Endothelial cell of umbilical vein (primary cell): Measurements from ENCODE around the gene MPP3. TPM values are rescaled to one million over a fixed set of nuclear protein-coding genes. Genes with fewer than 3 reads are reported as not detected.

Experiments used
- BruUV-seq: library from RNA; stranded (reverse); fragments of 400-500 nt; replicated peaks from 2 replicates; lab custom pipeline; 2021; lab: Mats Ljungman, UMichigan
- CTCF ChIA-PET: fragments of 300-600, 350-600 bp; sonication (Branson Sonifier 250); formaldehyde crosslinking; loops from one replicate; lab custom pipeline; 2021; ENCODE audit warnings: antibody characterized with exemption, inconsistent platforms; lab: Charles Lee
- POLR2A ChIA-PET: fragments of 300-600, 350-600 bp; sonication (Branson Sonifier 250); formaldehyde crosslinking; loops from one replicate; lab custom pipeline; 2021; ENCODE audit warnings: antibody characterized with exemption, inconsistent platforms; lab: Charles Lee
- DNase-seq: peaks from one replicate; pipeline ENCODE4 v3.0.0-alpha.2; 2011; ENCODE audit warnings: low read depth, low spot score
- FAIRE-seq: peaks from 2 replicates; lab custom pipeline; 2011; peaks lifted over from hg19 to GRCh38; lab: Jason Lieb, UNC
- H2AFZ ChIP-seq: 2 replicates; pipeline ENCODE4 v1.6.0; 2012; ENCODE audit warnings: low read depth, low read length, control low read depth, inconsistent platforms
- H3K27ac ChIP-seq: 2 replicates; pipeline ENCODE4 v1.5.1; 2011; ENCODE audit warnings: low read depth, mild to moderate bottlenecking, control low read depth, low read length, moderate library complexity; ENCODE audit not compliant: insufficient read depth
- H3K27me3 ChIP-seq, 2 experiments: 2 replicates each; pipeline versions ENCODE4 v1.6.0 to v1.6.1; 2011; ENCODE audit warnings: low read length in 2 of 2, mixed read lengths in 1 of 2; ENCODE audit not compliant: control insufficient read depth in 2 of 2, insufficient read depth in 2 of 2
- H3K36me3 ChIP-seq, 2 experiments: 2 replicates in 1 of 2; 3 replicates in 1 of 2; pipeline ENCODE4 v1.5.1; 2011; ENCODE audit warnings: low read length in 2 of 2, mild to moderate bottlenecking in 1 of 2, moderate library complexity in 1 of 2; ENCODE audit not compliant: control insufficient read depth in 2 of 2, insufficient read depth in 2 of 2; ENCODE audit errors: extremely low read depth in 1 of 2
- H3K4me1 ChIP-seq: 3 replicates; pipeline ENCODE4 v1.5.1; 2011; ENCODE audit warnings: mild to moderate bottlenecking, low read length; ENCODE audit not compliant: control insufficient read depth, insufficient read depth; ENCODE audit errors: extremely low read depth
- H3K4me2 ChIP-seq: 2 replicates; pipeline ENCODE4 v1.6.1; 2011; ENCODE audit warnings: low read length, control low read depth, mixed read lengths; ENCODE audit not compliant: insufficient read depth
- H3K4me3 ChIP-seq, 3 experiments: fragments of 200-600 bp in 1 of 3; sonication (generic), shearing (Covaris generic) in 1 of 3; replicated peaks in 1 of 3; 2 replicates each; pipeline ENCODE4 v1.5.1; 2011 to 2016; ENCODE audit warnings: control low read depth in 3 of 3, low read length in 3 of 3, mild to moderate bottlenecking in 2 of 3, inconsistent platforms in 1 of 3, low read depth in 1 of 3, moderate library complexity in 1 of 3; ENCODE audit not compliant: insufficient read depth in 1 of 3
- H3K79me2 ChIP-seq: 2 replicates; pipeline ENCODE4 v1.6.0; 2012; ENCODE audit warnings: low read length, inconsistent platforms; ENCODE audit not compliant: control insufficient read depth, insufficient read depth
- H3K9ac ChIP-seq: replicated peaks from 2 replicates; pipeline ENCODE3; 2011; ENCODE audit warnings: low read length, control low read depth; ENCODE audit not compliant: insufficient read depth; ENCODE audit errors: extremely low read depth
- H3K9me1 ChIP-seq: replicated peaks from 3 replicates; pipeline ENCODE4 v1.6.0; 2011; ENCODE audit warnings: mild to moderate bottlenecking, low read length; ENCODE audit not compliant: control insufficient read depth, insufficient read depth; ENCODE audit errors: extremely low read depth
- H3K9me3 ChIP-seq: replicated peaks from 2 replicates; pipeline ENCODE4 v1.5.1; 2012; ENCODE audit warnings: low read length, inconsistent platforms; ENCODE audit not compliant: control insufficient read depth, insufficient read depth
- H4K20me1 ChIP-seq: replicated peaks from 2 replicates; pipeline ENCODE3; 2011; ENCODE audit warnings: mild to moderate bottlenecking, low read length; ENCODE audit not compliant: control insufficient read depth, insufficient read depth; ENCODE audit errors: extremely low read depth
- MYC ChIP-seq: IDR thresholded peaks from one replicate; pipeline ENCODE4 v1.6.1; 2011; ENCODE audit warnings: mild to moderate bottlenecking, low read depth, low read length
- POLR2A ChIP-seq: IDR thresholded peaks from 2 replicates; pipeline ENCODE4 v1.6.1; 2012; ENCODE audit warnings: low read depth, mild to moderate bottlenecking, control low read depth, low read length
- POLR2AphosphoS5 ChIP-seq: IDR thresholded peaks from 2 replicates; pipeline ENCODE4 v1.6.1; 2012; ENCODE audit warnings: low read depth, mild to moderate bottlenecking, control low read depth, low read length, moderate library complexity; ENCODE audit not compliant: insufficient read depth
- dilution Hi-C: fragments of 300-500 bp; cut with MboI; formaldehyde crosslinking; loops from one replicate; pipeline ENCODE4 v1.15.0; 2019; ENCODE audit warnings: low sequenced_read_pairs; ENCODE audit not compliant: extremely low pct_ligation_motif_present
- intact Hi-C: fragments of 100-400 bp; cut with micrococcal nuclease; formaldehyde crosslinking; loops from one replicate; pipeline ENCODE4 v1.10.0; 2022
- polyA plus RNA-seq, 4 experiments: library from polyadenylated mRNA; depleted of rRNA in 3 of 4; stranded (reverse) in 3 of 4; unstranded in 1 of 4; fragments of >200 nt; gene quantifications; 2 replicates each; pipeline versions ENCODE4 v1.2.1 to v1.2.3, GENCODE V29; 2011 to 2012; ENCODE audit warnings: missing spikeins in 1 of 4
- total RNA-seq: library from RNA; stranded (reverse); gene quantifications from 2 replicates; pipeline ENCODE4 v1.2.3, GENCODE V29; 2021
- TF ChIP-seq, protein P1 (sequence below), 2 donors: IDR thresholded peaks; 1 replicate in 1 of 2; 2 replicates in 1 of 2; pipeline ENCODE4 v1.5.1; 2011; ENCODE audit warnings: low read length in 2 of 2, mild to moderate bottlenecking in 2 of 2, moderate library complexity in 2 of 2, control low read depth in 1 of 2, inconsistent platforms in 1 of 2, low read depth in 1 of 2; ENCODE audit not compliant: insufficient read depth in 1 of 2; ENCODE audit errors: extremely low read depth in 1 of 2

Gene MPP3
- total and polyA plus RNA-seq, 2 donors (not counting 3 experiments of a cell fraction or from before 2014, with no cell fraction given): 6.1 to 11.3 TPM

DNA sequence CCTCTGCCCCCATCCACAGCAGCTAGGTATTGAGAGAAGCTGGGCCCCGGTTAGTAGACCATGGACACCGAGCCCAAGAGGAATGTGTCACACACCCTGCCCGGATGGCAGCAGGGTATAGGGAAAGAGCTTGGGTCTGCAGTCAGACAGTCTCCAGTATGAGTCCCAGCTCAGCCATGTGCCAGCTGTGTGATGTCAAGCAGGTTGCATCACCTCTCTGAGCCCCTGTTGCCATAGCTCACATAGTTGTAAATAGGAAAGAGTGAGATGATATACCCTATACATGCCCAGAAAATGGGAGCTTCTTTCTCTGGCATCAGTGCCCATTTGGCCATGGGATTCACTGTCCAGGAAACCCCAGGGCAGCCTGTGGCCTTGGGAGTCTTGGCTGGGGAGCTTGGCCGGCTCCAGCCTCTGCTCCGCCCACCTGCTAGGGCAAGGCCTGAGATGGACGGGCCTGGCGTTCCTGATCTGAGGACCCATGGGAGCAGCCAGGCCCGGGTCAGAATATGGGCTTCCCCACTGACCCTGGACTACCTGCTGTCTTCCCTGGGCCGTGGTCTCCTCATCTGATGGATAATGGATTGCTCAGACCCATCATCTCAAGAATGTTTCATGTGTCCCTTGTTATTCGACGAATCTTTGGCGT, 27.3 kb upstream of the MPP3 start:
- H3K79me2 ChIP-seq: no peaks in the 10 kb centered on the region
- no peak for TF ChIP-seq POLR2A
- TF ChIP-seq, protein P1, sequence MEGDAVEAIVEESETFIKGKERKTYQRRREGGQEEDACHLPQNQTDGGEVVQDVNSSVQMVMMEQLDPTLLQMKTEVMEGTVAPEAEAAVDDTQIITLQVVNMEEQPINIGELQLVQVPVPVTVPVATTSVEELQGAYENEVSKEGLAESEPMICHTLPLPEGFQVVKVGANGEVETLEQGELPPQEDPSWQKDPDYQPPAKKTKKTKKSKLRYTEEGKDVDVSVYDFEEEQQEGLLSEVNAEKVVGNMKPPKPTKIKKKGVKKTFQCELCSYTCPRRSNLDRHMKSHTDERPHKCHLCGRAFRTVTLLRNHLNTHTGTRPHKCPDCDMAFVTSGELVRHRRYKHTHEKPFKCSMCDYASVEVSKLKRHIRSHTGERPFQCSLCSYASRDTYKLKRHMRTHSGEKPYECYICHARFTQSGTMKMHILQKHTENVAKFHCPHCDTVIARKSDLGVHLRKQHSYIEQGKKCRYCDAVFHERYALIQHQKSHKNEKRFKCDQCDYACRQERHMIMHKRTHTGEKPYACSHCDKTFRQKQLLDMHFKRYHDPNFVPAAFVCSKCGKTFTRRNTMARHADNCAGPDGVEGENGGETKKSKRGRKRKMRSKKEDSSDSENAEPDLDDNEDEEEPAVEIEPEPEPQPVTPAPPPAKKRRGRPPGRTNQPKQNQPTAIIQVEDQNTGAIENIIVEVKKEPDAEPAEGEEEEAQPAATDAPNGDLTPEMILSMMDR (IDR thresholded peaks at IDR 0.05; ENCODE audit: extremely low read depth in 1 of 2, insufficient read depth in 1 of 2, low read depth in 1 of 2, low read length in 2 of 2): no peak
- TF ChIP-seq MYC: no peak
- no peak for TF ChIP-seq POLR2AphosphoS5
- H3K27me3 ChIP-seq: peaks cover 9 to 16% of the 10 kb centered on the region in 2 experiments
- FAIRE-seq (no peak), DNase-seq (no peak)
- no peaks in the 10 kb centered on the region for H3K4me1 ChIP-seq
- no peaks in the 10 kb centered on the region for H4K20me1 ChIP-seq
- intact Hi-C loops: no loop called here
- dilution Hi-C loops: no loop called here
- no peak overlapping the region for H3K9ac ChIP-seq
- CTCF ChIA-PET: interaction anchor here (0.7 to 2.5 kb wide), 2 partner anchors 9 to 14 kb away, joined by 3 to 10 read pairs; partner anchors contain the start of gene CD300LG
- no peak overlapping the region for H3K4me2 ChIP-seq
- H3K4me3 ChIP-seq: no peak overlapping the region
- H3K9me1 ChIP-seq: no peaks in the 10 kb centered on the region
- H3K27ac ChIP-seq: no peak overlapping the region
- no peaks in the 10 kb centered on the region for H3K36me3 ChIP-seq
- POLR2A ChIA-PET: no interaction called here
- no peak overlapping the region for H2AFZ ChIP-seq
- no peaks in the 10 kb centered on the region for H3K9me3 ChIP-seq
- BruUV-seq: no TSS peak
